Stimulated activated CD4-positive, alpha-beta T cell treated with anti-CD3 and anti-CD28 coated beads, Interleukin-1b, Interleukin-23, amount 100 ng/mL, for 24 hours (primary cell): ENCODE results near the gene ORC3.
A peak's percentile ranks its signal among the peaks of the same experiment; 100 is the strongest.

Experiments
- DNase-seq, 4 experiments: peaks; one replicate each; pipeline ENCODE4 v3.0.0-alpha.2; 2020; ENCODE audit warnings: low read depth in 4 of 4, low spot score in 1 of 4

Gene ORC3

DNA sequence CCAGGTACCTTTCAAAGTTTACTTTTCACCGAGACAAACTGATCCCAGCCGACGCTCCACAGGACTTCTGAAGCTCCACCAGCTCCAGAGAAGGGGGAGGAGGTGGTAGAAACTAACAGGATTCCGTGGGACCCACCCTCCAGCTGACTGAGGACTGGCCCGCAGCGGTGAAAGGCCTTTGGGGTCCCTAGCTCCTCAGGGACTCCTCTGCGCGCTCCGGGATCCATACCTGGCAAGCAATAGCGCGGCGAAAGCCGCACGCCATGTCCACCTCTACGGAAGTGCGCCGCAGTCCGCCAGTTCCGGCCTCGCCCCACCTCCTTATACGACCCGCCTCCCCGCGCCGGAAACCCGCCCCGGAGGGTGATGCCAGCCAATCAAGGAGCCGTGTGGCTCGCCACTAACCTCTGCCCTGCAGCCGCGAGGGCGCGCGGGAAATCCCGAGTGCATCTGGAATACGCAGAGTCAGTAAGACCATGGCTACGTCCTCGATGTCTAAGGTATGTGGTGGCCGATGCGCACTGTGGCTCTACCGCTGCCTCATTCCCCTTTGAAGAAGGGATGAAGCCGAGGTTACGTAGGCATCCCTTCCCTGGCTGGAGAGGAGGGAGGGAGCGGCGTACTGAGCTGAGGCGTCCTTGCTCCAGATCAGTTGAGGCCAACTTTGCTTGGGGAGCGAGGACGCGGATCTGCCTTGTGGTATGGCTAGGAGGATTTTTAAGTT lies at the start of gene ORC3, which contains the start of gene RARS2:
Gene ORC3, plus strand, starts transcription at position 443 of the 724 bp plus-strand sequence. Its CDS starts 34 bp downstream, at position 477.
Gene RARS2, minus strand, starts transcription at position 295 of the 724 bp plus-strand sequence. Its CDS starts 30 bp downstream, at position 265.
- DNase-seq: peak; percentile 85 to 93 (median 90)

DNA sequence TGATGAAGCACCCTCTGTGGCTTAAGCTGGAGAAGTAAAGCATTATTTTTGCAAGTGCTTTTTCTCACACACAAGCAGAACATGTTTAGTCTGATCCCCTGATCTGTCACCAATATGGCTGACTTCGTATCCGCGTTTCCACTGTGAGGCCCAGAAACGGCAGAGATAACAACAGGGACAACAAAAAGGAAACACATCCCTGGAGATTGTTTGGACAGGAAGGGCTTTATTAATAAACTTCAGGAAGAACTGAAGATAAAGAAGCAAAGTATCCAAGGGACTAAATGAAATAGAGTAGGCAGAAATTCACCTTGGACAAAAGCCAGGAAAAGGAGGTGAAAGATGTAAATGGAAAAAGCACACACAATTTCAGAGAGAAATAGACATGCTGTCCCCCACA lies 49.4 kb upstream of the ORC3 start:
- no peak for DNase-seq

DNA sequence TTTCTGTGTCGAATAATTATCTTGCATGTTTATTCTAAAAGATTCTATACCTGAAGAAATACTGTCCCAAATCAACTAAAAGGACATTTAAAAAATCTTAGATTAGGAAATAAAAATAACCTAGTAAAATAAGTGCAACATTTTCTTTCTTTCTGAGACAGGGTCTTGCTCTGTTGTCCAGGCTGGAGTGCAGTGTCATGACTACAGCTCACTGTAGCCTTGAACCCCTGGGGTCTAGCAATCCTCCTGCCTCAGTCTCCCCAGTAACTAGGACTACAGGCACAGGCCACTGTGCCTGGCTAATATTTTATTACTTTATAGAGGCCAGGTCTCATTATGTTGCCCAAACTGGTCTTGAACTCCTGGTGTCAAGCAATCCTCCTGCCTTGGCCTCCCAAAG lies 48.9 kb upstream of the ORC3 start:
- no peak for DNase-seq

DNA sequence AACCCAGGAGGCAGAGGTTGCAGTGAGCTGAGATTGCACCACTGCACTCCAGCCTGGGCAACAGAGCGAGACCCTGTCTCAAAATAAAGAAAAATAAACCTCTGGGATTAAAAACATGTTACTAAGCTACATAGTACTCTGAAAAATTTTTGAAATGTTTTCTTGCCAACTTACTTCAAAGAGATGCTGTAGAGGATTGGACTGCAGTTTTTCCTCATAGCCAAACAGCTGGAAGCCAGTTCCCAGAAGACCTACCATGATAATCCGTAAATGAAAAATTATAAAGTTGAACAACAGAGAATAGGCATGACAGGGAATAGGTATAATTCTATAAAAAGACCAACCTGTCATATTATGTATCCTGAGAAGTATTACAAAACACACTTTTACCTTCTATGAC lies 48.2 kb upstream of the ORC3 start:
- no peak for DNase-seq

DNA sequence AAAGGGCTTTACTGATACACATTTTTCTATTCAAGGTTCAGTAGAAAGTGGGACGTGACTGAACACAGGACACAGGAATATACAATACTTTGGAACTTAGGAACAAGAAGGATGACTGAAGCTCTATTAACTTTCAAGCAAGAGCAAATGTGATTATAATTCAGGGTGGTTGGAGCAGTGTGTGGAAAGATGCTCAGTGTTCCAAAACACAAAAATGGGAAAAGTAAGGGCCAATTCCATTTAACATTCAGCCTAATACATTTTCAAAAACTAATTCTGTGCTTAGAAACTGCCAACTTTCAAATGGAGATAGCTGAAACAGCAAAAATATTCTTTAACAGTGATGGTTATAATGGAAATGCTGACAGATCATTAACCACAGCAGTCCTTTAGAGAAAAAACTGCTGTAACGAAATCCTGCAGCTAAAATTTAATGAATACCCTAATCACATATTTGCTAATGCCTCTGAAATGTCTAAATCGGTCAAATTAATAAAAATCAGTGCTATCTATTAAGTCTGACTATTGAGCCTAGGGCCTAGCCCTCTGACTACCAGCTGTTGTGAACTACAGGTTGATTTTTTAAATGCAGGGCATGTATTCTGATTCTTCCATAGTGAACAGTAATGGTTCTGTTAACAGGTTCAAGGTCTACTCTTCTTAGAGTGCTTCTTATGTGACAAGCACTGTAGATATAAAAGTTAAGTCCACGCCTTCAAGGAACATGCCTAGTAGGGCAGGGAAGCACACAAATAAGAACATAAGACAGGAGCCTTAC lies 46.0 kb upstream of the ORC3 start:
- DNase-seq: no peak

DNA sequence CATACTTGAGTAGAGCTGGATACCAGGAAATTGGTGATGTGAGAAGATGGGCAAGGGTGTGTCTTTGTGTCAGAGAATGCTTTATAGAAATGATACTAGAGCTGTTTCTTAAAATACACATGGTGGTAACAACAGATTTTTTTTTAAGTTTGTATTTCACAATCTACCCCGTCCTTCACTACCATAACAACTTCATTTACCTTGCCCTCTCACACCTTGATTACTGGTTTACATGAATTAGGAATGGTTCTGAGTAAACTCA lies 45.5 kb upstream of the ORC3 start:
- no peak for DNase-seq

DNA sequence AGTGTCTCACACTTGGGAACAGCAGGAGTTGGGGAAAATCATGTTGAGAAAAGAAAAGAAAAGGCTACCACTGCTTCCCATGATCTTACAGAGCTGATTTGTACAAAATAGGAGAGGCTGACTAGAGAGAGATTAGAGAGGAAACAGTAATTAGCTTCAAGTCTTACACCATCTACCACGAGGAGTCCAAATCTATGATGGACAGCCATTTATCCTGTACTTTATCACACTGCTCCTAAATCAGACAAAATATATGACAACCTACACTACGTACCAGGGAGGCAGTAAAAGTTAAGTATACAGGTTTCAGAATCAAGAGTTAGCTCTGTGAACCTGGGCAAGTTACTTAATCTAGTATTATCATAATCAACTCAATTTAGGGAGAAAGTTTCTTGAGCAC lies 38.1 kb upstream of the ORC3 start:
- no peak for DNase-seq

DNA sequence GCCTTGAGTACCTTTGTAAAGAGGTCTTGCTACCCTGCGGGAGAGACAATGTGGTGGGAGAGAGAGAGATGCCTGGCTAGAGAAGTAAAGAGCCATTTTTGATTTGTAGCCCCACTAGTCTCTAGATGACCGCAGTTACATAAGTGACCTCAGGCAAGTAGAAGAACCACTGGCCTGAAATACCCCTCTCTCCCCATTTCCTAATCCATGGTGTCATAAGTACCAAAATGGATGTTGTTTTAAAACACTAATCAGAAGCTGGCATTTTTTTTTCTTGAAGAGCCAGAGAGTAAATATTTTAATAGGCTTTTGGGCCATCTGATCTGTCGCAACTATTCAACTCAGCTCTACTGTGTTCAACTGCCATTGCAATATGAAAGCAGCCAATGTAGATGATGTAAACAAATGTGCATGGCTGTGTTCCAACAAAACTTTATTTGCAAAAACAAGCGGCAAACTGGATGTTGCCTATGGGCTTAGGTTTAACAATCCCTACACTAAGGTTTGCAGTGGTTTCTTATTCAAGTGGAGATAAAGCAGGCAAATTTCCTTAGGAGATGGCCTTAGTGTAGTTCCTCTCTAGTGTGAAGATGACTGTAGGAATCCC lies 36.7 kb upstream of the ORC3 start:
- no peak for DNase-seq

DNA sequence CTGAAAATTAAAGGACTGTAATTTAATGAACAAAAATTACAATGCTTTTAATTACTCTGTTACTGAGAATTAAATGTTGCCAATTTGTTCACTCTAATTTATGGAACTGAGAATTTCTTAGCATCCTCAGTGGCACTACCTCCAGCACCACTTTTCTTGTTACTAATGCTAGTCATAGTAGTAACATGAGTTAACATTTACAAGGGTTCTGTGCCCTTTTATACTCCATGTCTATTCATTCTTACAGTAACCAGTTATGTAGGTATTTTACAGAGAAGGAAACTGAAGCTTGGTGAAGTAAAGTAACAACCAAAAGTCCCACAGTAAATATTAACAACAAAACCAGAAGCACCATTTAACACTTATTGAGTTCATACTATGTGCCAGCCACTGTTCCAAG lies 34.4 kb upstream of the ORC3 start:
- no peak for DNase-seq

DNA sequence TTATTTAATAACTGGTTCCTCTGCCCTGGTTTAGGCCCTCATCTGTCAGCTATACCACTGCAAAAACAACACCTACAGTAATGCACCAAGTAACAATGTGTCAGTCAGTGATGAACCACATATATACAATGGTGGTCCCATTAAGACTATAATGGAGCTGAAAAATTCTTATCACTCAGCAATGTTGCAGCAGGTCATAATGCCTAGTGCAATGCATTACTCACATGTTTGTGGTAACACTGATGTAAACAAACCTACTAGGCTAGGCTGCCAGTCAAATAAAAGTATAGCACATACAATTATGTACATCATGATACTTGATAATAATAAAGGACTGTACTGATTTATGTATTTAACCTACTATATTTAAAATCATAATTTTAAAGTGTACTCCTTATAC lies 31.5 kb upstream of the ORC3 start:
- DNase-seq: no peak

DNA sequence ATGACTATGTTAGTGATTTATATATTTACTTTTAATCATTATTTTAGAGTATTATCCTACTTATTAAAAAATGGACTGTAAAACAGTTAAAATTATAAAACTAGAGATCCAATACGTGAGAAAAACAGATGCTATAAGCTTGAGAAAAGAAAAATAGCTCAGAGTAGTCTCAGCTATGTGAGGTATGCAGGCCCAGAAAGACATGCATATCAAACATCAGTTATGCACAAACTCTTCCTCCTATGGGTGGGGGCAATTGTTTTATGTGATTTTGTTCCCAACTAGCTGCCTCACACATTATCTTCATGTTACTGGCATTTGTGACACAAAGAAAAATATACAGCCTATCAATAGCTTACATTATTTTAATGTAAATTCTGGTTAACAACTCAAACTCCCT lies 28.9 kb upstream of the ORC3 start:
- no peak for DNase-seq

DNA sequence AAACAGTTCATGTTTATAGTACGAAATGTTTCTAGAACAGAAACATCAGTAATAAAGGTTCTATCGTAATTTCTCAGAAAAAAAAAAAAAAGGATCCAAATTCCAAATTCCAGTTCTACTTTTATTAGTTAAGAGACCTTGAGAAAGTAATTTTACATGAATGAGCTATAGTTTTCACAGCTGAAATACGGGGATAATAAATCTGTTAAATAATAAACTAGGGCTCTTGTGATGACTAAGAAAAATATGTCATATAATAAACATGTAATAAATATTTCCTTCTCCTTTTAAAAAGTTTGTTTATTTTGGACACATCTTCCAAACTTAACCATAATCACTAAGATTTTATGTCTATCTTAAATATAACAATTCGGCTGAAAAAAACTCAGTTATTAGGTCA lies 17.9 kb upstream of the ORC3 start:
- DNase-seq: no peak

DNA sequence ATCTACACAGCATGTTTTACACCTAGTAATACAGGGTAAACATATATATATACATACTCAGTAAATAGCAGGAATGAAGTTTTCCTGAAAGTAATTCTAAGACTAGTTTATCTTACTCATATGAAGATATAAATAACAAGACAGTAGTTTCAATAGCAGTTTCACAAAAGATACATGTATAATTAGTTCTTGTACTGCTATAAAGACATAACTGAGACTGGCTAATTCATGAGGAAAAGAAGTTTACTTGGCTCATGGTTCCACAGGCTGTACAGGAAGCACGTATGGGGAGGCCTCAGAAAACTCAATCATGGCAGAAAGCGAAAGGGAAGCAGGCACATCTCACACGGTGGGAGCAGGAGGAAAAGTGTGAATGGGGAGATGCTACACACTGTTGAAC lies 17.1 kb upstream of the ORC3 start:
- DNase-seq: no peak

DNA sequence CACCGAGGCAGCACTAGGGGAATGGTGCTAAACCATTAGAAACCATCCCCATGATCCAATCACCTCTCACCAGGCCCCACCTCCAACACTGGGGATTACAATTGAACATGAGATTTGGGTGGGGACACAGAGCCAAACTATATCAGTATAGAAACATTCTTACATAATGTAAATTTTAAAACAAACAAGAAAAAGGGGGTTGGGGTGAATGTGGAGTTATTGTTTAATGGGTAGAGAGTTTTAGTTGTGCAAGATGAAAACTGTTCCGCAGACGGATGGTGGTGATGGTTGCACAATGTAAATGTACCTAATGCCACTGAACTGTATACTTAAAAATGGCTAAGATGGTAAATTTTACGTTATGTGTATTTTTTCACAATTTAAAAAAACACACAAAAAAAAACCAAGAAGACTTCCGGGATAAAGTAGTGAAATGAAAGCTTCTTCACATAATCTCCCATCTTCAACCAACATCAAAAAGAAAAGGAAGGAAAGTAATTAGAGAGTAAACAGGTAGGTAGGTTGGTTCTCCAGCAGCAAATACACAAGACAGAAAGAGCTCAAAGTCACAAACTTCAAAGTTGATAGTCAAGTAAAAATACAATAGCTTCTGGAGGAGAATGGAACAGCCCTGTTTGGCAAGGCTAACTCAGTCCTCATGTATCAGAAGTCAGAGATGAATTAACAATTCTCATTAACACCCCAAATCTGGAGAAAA lies 16.5 kb upstream of the ORC3 start:
- no peak for DNase-seq

DNA sequence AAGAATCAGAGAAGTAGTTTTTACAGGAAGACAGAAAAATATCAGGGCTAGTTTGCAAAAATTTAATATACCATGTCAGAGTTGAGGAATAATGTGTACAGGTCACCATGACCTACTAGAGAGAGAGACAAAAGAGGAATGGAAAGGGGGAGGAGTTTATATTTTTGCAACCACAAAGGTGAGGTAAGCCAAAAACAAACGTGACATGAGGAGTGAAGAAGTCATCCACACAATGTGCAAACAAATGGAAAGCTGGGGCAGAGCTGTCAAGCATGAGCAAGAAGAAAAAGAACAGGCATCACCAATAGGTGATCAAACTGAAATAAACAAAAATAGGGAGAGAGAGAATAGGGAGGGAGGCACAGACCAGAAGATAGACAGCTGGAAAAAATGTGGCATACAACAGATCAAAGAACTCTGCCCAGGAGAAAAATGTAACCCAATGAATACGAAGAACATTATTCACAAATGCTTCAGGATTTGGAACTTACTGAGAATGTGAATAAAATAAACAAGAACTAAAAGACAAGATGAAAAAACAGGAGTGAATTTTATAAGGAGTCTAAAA lies 15.6 kb upstream of the ORC3 start:
- no peak for DNase-seq

DNA sequence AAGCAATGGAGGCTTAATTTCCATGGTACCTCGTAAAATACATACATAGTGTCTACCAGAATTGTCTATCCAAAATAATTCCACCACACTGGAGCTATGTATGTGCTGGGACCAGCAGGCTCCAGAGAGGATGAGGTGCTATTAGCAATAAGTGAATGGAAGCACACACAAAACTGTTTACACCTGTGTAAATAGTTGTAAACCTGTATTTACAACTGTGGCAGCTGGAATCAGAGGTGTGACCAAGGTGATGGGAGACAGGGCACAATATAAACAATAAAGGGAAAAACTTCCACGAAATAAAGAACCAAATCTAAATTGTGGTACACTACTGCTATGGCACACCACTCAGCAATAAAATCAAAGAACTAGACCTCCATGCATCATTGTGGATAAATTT lies 14.5 kb upstream of the ORC3 start:
- DNase-seq: no peak

DNA sequence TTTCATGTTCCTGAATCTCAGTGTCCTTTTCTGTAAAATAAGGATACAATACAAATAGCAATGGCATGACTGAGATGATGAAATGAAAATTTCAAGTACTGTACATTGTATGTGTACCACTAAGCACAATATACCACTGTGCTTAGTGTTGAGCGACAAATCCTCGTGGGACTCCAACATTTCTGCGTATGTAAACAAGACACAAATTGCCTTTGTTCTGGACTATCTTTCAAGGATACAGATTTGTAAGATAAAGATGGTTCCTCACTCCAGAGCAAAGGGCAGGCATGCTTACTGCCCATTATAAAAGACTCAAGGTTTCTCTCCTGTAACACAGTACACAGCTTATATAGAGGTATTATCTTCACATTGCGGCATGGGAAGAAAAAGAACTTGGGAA lies 6.1 kb upstream of the ORC3 start:
- no peak for DNase-seq

DNA sequence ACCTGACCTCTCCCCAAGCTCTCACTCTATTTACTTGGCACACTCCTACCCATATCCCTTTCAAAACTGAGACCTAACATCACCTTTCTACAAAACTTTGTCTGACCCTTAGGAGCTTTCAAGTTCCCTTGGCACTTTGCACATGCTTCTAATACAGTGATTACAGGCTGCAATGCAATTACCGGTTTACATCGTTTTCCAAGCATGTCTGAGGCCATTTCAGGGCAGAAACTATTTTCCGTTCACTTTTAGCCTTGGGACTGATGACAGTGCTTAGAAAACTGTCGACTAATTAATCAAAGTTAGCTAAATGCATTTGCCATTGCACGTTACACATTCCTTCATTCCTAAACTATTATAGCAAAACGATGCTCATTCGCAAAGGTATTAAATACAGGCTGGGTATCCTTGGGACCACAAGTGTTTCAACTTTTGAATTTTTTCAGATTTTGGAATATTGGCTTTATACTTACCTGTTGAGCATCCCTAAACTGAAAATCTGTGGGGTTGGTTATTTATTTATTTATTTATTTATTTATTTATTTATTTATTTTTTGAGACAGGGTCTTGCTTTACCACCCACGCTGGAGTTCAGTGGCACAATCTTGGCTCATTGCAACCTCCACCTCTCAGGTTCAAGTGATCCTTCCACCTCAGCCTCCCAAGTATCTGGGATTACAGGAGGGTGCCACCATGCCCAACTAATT lies 3.4 kb upstream of the ORC3 start:
- no peak for DNase-seq

DNA sequence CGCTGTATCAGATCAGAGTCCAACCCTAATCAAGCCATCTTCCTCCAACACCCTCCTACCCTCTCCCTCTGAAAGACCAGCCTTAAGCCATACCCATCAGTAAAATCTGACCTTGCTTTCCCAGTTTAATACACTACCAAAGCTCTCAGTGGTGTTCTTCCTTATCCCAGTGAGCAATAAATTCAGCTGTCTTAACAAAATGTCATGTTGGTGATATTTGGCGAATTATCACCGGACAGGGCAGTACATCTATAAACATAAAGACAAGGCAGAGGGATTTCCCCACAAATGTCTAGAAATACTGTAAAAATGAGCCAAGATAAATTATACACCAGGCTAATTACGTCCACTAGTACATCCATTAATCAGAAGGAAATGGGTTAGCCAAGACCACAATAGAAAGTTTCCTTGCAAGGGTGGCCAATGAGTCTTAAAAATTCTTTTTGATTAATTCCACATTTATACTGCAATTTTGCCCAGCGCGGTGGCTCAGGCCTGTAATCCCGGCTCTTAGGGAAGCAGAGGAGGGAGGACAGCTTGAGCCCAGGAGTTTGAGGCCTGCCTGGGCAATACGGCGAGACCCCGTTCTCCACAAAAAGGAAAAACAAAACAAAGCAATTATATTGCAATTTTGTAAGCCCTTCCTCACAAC lies 1.1 kb upstream of the ORC3 start:
- DNase-seq: no peak

DNA sequence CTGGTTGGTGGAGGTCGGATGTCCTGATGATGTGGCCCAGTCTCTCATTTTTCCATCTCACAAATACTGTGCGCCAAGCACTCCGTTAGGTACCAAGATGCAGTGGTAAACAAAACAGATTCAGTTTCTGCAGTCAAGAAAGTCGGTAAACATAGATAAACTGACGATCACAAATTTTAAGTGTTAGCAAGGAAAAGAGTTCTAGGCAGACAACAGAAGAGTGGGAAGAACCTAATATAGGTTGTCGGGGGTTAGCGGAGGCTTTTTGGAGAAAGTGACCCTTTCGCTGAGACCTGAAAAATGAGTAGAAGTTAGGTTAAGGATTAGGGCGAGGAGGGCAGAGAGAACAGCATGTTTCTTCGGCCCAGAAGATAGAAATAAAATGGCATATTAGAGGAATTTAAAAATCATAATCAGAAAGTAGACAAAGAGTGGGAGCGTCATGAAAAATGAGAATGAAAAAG lies 514 bp downstream of the ORC3 start:
- no peak for DNase-seq
